NCI-H1694 treated with DMSO at 0.1 percent for 48 hours (cell line): ENCODE data around the gene IFITM5.
"Not testable (repeated sequence)": the region's sequence is repeated elsewhere in the genome, so short reads cannot be mapped to it uniquely, and the experiment has no call there.

Source experiments
- DNase-seq: peaks from one replicate; lab custom pipeline; 2025; lab: John Stamatoyannopoulos, UW

The IFITM5 gene

GRCh38 chr11:295351-296170 lies 3.8 kb downstream of the IFITM5 start:
- DNase-seq = no peak

GRCh38 chr11:294780-295179 lies 4.5 kb downstream of the IFITM5 start:
- DNase-seq = no peak

- no peak for DNase-seq
Observed at GRCh38 chr11:293852-294661, 5.3 kb downstream of the IFITM5 start.

- DNase-seq = no peak
Observed at GRCh38 chr11:293271-293851, 6.0 kb downstream of the IFITM5 start.

GRCh38 chr11:292211-293121 lies 6.9 kb downstream of the IFITM5 start:
- no peak for DNase-seq

- DNase-seq = no peak
Observed at GRCh38 chr11:291281-292210, 7.8 kb downstream of the IFITM5 start.

GRCh38 chr11:290621-291231 lies 8.6 kb downstream of the IFITM5 start:
- DNase-seq = no peak

- DNase-seq = no peak
Observed at GRCh38 chr11:289712-290620, 9.4 kb downstream of the IFITM5 start.

GRCh38 chr11:289398-289711 lies 10.0 kb downstream of the IFITM5 start:
- DNase-seq = no peak

GRCh38 chr11:288478-289397 lies 10.6 kb downstream of the IFITM5 start, which contains the start of gene PGGHG:
Gene PGGHG (plus strand): TSS chr11:289126. CDS start chr11:289817, 691 bp downstream.
- DNase-seq = no peak

- no peak for DNase-seq
Observed at GRCh38 chr11:287821-288477, 11.4 kb downstream of the IFITM5 start.

- not testable (repeated sequence) for DNase-seq
Observed at GRCh38 chr11:286977-287820, 12.1 kb downstream of the IFITM5 start.

- no peak for DNase-seq
Observed at GRCh38 chr11:285894-286220, 13.5 kb downstream of the IFITM5 start.

GRCh38 chr11:285021-285893 lies 14.1 kb downstream of the IFITM5 start:
- no peak for DNase-seq

- no peak for DNase-seq
Observed at GRCh38 chr11:284105-285020, 15.0 kb downstream of the IFITM5 start.
